DND-41 (cell line): ENCODE measurements around the gene INHBA.

Source experiments
- ATAC-seq: fragments of 200-7000 bp; cut with Tn5 transposase; 3 replicates; pipeline ENCODE4 v1.9.1; 2021; ENCODE audit warnings: low read depth; ENCODE audit not compliant: insufficient read depth
- DNase-seq: peaks from one replicate; pipeline ENCODE4 v3.0.0-alpha.2; 2020
- H2AFZ ChIP-seq: 2 replicates; pipeline ENCODE4 v1.6.0; 2012; ENCODE audit warnings: low read depth, low read length
- H3K27ac ChIP-seq: 2 replicates; pipeline ENCODE4 v1.5.1; 2012; ENCODE audit warnings: low read length, inconsistent platforms
- H3K27me3 ChIP-seq: fragments of 200-600 bp; sonication (generic); 2 replicates; pipeline ENCODE4 v1.6.0; 2012; ENCODE audit warnings: low read length, mild to moderate bottlenecking, inconsistent platforms; ENCODE audit not compliant: insufficient read depth, poor library complexity
- H3K36me3 ChIP-seq: 2 replicates; pipeline ENCODE4 v1.5.1; 2012; ENCODE audit warnings: low read length, inconsistent platforms; ENCODE audit not compliant: insufficient read depth
- H3K4me1 ChIP-seq: 2 replicates; pipeline ENCODE4 v1.5.1; 2012; ENCODE audit warnings: mild to moderate bottlenecking, low read length; ENCODE audit not compliant: insufficient read depth
- H3K4me2 ChIP-seq: 2 replicates; pipeline ENCODE4 v1.6.0; 2012; ENCODE audit warnings: mild to moderate bottlenecking, moderate library complexity, low read length, inconsistent platforms; ENCODE audit not compliant: insufficient read depth
- H3K4me3 ChIP-seq, 2 experiments: fragments of 200-600 bp in 1 of 2; shearing (Covaris generic) in 1 of 2; 2 replicates each; pipeline ENCODE4 v1.5.1; 2012 to 2016; ENCODE audit warnings: inconsistent platforms in 2 of 2, low read length in 2 of 2, mild to moderate bottlenecking in 2 of 2, low read depth in 1 of 2, moderate library complexity in 1 of 2
- H3K79me2 ChIP-seq: 2 replicates; pipeline ENCODE4 v1.6.0; 2012; ENCODE audit warnings: low read length, inconsistent platforms; ENCODE audit not compliant: insufficient read depth
- H3K9ac ChIP-seq: 2 replicates; pipeline ENCODE4 v1.6.0; 2012; ENCODE audit warnings: low read depth, mild to moderate bottlenecking, inconsistent platforms, low read length, moderate library complexity
- H3K9me3 ChIP-seq: 2 replicates; pipeline ENCODE4 v1.5.1; 2012; ENCODE audit warnings: low read length, moderate library complexity, mild to moderate bottlenecking, inconsistent platforms; ENCODE audit not compliant: insufficient read depth, severe bottlenecking
- H4K20me1 ChIP-seq: 2 replicates; pipeline ENCODE4 v1.6.0; 2012; ENCODE audit warnings: low read length; ENCODE audit not compliant: insufficient read depth
- EZH2 ChIP-seq: IDR thresholded peaks from 3 replicates; pipeline ENCODE4 v1.6.1; 2012; ENCODE audit warnings: borderline replicate concordance, low read depth, mild to moderate bottlenecking, moderate library complexity, low read length, inconsistent platforms; ENCODE audit not compliant: severe bottlenecking
- TF ChIP-seq, protein P1 (sequence below): IDR thresholded peaks from 2 replicates; pipeline ENCODE4 v1.5.1; 2012; ENCODE audit warnings: borderline replicate concordance, low read length, moderate library complexity, mild to moderate bottlenecking; ENCODE audit not compliant: poor library complexity, severe bottlenecking; ENCODE audit errors: extremely low read depth

INHBA gene

DNA sequence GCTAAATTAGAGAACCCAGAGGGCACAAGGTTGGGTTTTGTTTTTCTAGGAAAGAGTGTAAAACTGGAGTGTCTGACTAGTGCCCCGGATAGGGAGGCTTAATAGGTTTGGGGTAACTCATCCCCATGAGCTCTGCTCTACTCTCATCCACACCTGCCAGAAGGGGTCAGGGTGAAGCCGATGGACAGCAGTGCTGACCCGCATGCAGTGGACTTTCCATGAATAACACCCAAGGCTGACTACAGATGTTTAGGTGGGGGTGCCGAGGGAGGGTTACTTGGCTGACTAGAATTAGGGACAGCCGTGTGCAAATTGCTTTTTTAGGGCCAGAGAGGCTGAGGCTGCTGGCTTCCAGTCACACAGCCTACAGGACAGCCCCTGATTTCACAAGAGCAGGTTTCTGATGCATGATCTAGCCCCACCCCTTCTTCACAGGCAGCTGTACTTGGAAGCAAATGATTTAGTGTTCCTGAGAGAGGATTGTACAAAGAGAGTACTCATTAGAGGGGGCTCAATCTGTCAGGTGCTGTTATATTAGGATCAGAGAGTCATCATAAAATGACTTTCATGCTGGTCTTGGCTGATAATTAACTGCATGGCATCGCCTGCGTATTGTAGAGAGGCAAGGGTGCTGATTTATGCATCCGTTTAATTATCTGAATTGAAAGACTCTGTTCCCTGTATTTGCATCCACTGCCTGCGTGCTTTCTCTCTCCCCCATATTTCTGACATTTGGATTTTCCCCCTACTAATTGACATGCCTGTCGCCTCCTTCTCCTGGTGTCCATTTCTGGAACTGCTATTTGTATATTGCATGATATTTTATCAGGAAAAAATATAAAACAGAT is 9.5 kb downstream of the INHBA start:
- ATAC-seq (no peak), DNase-seq (no peak)
- Histone ChIP-seq H3K79me2 (no peaks in the 10 kb centered on the region), H2AFZ (no peak overlapping the region), H4K20me1 (no peaks in the 10 kb centered on the region), H3K4me2 (no peak overlapping the region), H3K36me3 (no peaks in the 10 kb centered on the region), H3K27ac (no peak overlapping the region), H3K4me3 (no peak overlapping the region), H3K27me3 (peaks cover 4% of the 10 kb centered on the region), H3K9me3 (no peaks in the 10 kb centered on the region), H3K9ac (no peak overlapping the region), H3K4me1 (no peaks in the 10 kb centered on the region)
- no peak for TF ChIP-seq EZH2
- TF ChIP-seq, protein P1, sequence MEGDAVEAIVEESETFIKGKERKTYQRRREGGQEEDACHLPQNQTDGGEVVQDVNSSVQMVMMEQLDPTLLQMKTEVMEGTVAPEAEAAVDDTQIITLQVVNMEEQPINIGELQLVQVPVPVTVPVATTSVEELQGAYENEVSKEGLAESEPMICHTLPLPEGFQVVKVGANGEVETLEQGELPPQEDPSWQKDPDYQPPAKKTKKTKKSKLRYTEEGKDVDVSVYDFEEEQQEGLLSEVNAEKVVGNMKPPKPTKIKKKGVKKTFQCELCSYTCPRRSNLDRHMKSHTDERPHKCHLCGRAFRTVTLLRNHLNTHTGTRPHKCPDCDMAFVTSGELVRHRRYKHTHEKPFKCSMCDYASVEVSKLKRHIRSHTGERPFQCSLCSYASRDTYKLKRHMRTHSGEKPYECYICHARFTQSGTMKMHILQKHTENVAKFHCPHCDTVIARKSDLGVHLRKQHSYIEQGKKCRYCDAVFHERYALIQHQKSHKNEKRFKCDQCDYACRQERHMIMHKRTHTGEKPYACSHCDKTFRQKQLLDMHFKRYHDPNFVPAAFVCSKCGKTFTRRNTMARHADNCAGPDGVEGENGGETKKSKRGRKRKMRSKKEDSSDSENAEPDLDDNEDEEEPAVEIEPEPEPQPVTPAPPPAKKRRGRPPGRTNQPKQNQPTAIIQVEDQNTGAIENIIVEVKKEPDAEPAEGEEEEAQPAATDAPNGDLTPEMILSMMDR, result peak; percentile 14

GRCh38 chr7:41692251-41692650 is 10.6 kb downstream of the INHBA start:
- H3K79me2 ChIP-seq, result no peaks in the 10 kb centered on the region
- no peaks in the 10 kb centered on the region for H4K20me1 ChIP-seq
- H2AFZ ChIP-seq, result no peak overlapping the region
- no peak overlapping the region for H3K4me2 ChIP-seq
- no peak for TF ChIP-seq EZH2
- TF ChIP-seq, protein P1, result no peak
- H3K4me1 ChIP-seq, result no peaks in the 10 kb centered on the region
- H3K9ac ChIP-seq, result no peak overlapping the region
- no peaks in the 10 kb centered on the region for H3K36me3 ChIP-seq
- no peak overlapping the region for H3K27ac ChIP-seq
- no peak for DNase-seq
- no peaks in the 10 kb centered on the region for H3K9me3 ChIP-seq
- no peak overlapping the region for H3K4me3 ChIP-seq
- ATAC-seq, result no peak
- H3K27me3 ChIP-seq, result peaks cover 4% of the 10 kb centered on the region

GRCh38 chr7:41691286-41692190 is 11.4 kb downstream of the INHBA start:
- Histone ChIP-seq H3K36me3 (no peaks in the 10 kb centered on the region), H3K4me3 (no peak overlapping the region)
- TF ChIP-seq, protein P1, result no peak
- no peak for TF ChIP-seq EZH2

More at GRCh38 chr7:41691286-41692190, 11.4 kb downstream of the INHBA start:
- no peak for ATAC-seq
- no peak overlapping the region for H3K4me2 ChIP-seq
- no peak overlapping the region for H3K9ac ChIP-seq
- no peaks in the 10 kb centered on the region for H3K9me3 ChIP-seq
- no peaks in the 10 kb centered on the region for H3K79me2 ChIP-seq
- H2AFZ ChIP-seq, result no peak overlapping the region
- H3K27me3 ChIP-seq, result peaks cover 4% of the 10 kb centered on the region
- no peak overlapping the region for H3K27ac ChIP-seq
- H3K4me1 ChIP-seq, result no peaks in the 10 kb centered on the region
- DNase-seq, result no peak
- no peaks in the 10 kb centered on the region for H4K20me1 ChIP-seq
